ENCODE results near the gene MFSD2B.
A peak's percentile ranks its signal among the peaks of the same experiment; 100 is the strongest.
"Not testable (repeated sequence)": the region's sequence is repeated elsewhere in the genome, so short reads cannot be mapped to it uniquely, and the experiment has no call there.

MFSD2B gene

DNA sequence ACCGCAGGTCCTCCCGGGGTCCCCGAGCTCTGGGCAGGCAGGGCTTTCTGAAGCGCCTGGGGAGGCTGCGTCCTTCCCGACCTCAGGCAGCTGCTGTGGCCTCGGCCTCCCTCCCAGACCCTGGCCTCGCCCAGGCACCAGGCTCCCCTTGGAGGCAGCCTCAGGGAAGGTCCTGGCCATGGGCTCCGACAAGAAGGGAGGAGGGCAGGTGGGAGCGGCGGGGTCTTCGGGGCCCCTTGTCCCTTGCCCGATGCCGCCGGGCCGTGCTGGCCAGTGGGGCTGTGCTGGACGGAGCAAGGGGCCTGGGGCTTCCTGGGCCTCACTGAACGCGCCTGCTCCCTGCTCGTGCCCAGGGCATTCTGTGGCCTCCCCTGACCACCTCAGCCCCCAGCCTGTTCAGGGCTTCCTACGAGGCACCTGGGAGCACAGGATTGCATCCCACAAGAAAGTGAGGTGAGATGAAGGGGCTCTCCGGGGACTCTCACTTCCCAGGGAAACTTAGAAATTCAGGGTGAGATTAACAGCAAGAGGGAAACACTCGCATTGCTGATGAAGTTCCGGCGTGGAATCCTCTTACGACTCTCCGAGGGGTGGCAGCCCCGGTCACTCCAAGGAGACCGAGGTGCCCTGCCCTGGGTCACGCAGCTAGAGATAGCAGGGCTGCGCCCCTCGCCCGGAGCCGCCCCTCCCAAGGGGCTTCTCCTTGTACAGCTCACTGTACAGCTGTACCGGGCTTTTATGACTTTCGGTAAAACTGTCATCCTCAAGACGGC is 778 bp downstream of the MFSD2B start:
- Histone ChIP-seq H3K79me2 (ENCODE audit: control insufficient read depth, insufficient read depth, low read length, unreplicated experiment) (no peaks in the 10 kb centered on the region), H3K4me1 (ENCODE audit: control insufficient read depth, insufficient read depth, low read length, unreplicated experiment) (peaks cover 16% of the 10 kb centered on the region), H2AFZ (ENCODE audit: low read length, unreplicated experiment) (peak overlapping the region; percentile 28), H3K36me3 (ENCODE audit: insufficient read depth, low read length) (no peaks in the 10 kb centered on the region), H3K27me3 (ENCODE audit: insufficient read depth, low read length) (no peaks in the 10 kb centered on the region), H3K4me3 (ENCODE audit: low read depth, low read length) (peak overlapping the region; percentile 71), H3K27ac (ENCODE audit: low read depth, low read length) (no peak overlapping the region)

DNA sequence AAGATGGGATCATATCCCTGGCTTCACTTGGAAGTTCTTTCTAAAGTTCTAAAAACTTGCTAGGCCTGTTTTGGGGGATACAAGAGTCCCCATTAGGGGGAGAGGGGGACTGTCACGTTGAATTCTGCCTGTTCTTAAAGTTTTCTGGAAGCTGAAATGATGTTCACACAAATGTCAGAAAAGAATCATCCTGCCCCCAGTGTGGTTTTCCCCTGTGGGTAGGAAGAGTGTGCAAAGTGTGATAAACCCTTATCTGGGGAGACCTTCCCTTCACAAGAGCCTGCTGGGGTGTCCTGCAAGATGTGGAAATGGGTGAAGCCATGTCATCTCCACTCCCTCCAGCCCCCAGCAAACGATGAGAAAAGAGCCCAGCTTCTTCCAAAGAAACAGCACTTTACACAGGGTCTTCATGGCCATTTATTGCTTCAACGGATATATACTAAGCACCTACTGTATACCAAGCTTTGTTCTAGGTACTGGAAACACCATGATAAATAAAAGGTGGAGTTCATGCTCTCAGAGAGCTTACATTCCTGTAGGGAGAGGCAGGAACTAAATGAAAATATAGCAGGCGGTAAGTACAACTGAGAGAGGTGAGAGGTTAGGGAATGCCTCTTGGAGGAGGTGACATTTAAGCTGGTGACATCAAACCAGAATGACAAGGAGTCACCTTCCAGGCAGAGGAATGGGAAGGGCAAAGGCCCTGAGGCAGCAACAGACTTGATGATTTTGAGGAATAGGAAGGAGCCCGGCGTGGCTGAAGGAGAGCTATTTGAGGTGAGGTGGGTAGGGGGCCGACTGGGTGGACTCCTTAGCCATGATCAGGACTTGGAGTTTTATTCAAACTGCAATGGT is 1.6 kb downstream of the MFSD2B start:
- H2AFZ ChIP-seq (ENCODE audit: low read length, unreplicated experiment) = no peak overlapping the region
- no peak overlapping the region for H3K27ac ChIP-seq (ENCODE audit: low read depth, low read length)
- no peaks in the 10 kb centered on the region for H3K27me3 ChIP-seq (ENCODE audit: insufficient read depth, low read length)
- H3K36me3 ChIP-seq (ENCODE audit: insufficient read depth, low read length) = no peaks in the 10 kb centered on the region
- H3K4me3 ChIP-seq (ENCODE audit: low read depth, low read length) = no peak overlapping the region
- peaks cover 24% of the 10 kb centered on the region for H3K4me1 ChIP-seq (ENCODE audit: control insufficient read depth, insufficient read depth, low read length, unreplicated experiment)
- no peaks in the 10 kb centered on the region for H3K79me2 ChIP-seq (ENCODE audit: control insufficient read depth, insufficient read depth, low read length, unreplicated experiment)

DNA sequence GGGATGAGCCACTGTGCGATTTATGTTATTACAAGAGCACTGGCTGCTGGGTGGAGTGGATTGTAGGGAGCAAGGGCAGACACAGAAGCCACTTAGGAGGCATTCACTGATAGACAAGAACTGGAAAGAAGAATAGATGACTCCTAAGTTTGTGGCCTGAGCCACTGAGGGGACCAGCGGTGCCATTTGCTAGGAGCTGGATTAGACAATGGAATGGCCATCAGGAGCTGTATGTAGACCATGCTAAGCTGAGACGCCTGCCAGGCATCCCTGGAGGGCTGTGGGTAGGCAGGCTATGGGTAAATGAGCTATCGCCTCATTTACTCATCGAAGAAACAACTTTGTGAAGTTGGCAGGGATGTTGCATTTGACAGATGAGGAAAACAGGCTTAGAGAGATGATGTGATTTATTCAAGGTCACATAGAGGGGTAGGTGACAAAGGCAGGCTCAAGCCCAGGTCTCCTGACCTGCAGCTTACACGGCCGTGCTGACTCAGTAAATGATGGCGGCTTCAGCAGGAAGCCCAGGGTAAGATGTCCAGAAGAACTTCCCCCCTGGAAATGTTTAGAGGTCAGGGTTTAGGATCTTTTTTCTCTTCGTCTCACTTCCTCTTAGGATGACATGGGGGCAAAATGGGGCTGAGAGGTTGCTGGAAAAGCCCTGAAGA is 2.8 kb downstream of the MFSD2B start:
- Histone ChIP-seq H3K36me3 (ENCODE audit: insufficient read depth, low read length) (no peaks in the 10 kb centered on the region), H2AFZ (ENCODE audit: low read length, unreplicated experiment) (no peak overlapping the region), H3K27ac (ENCODE audit: low read depth, low read length) (no peak overlapping the region), H3K4me1 (ENCODE audit: control insufficient read depth, insufficient read depth, low read length, unreplicated experiment) (peaks cover 31% of the 10 kb centered on the region), H3K27me3 (ENCODE audit: insufficient read depth, low read length) (no peaks in the 10 kb centered on the region), H3K79me2 (ENCODE audit: control insufficient read depth, insufficient read depth, low read length, unreplicated experiment) (no peaks in the 10 kb centered on the region), H3K4me3 (ENCODE audit: low read depth, low read length) (no peak overlapping the region)

DNA sequence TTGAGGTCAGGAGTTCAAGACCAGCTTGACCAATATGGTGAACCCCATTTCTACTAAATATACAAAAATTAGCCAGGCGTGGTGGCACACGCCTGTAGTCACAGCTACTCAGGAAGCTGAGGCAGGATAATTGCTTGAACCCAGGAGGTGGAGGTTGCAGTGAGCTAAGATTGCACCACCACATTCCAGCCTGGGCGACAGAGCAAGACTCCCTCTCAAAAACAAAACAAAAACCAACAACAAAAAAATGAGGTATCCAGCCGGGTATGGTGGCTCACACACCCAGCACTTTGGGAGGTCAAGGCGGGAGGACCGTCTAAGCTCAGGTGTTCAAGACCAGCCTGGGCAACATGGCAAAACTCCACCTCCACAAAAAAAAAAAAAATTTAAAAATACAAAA is 5.0 kb downstream of the MFSD2B start:
- not testable (repeated sequence) for H2AFZ ChIP-seq (ENCODE audit: low read length, unreplicated experiment); H3K36me3 ChIP-seq (ENCODE audit: insufficient read depth, low read length); H3K79me2 ChIP-seq (ENCODE audit: control insufficient read depth, insufficient read depth, low read length, unreplicated experiment); H3K27me3 ChIP-seq (ENCODE audit: insufficient read depth, low read length); H3K4me3 ChIP-seq (ENCODE audit: low read depth, low read length)
- H3K4me1 ChIP-seq (ENCODE audit: control insufficient read depth, insufficient read depth, low read length, unreplicated experiment) = peaks cover 31% of the 10 kb centered on the region
- peak overlapping the region; percentile 83 for H3K27ac ChIP-seq (ENCODE audit: low read depth, low read length)

DNA sequence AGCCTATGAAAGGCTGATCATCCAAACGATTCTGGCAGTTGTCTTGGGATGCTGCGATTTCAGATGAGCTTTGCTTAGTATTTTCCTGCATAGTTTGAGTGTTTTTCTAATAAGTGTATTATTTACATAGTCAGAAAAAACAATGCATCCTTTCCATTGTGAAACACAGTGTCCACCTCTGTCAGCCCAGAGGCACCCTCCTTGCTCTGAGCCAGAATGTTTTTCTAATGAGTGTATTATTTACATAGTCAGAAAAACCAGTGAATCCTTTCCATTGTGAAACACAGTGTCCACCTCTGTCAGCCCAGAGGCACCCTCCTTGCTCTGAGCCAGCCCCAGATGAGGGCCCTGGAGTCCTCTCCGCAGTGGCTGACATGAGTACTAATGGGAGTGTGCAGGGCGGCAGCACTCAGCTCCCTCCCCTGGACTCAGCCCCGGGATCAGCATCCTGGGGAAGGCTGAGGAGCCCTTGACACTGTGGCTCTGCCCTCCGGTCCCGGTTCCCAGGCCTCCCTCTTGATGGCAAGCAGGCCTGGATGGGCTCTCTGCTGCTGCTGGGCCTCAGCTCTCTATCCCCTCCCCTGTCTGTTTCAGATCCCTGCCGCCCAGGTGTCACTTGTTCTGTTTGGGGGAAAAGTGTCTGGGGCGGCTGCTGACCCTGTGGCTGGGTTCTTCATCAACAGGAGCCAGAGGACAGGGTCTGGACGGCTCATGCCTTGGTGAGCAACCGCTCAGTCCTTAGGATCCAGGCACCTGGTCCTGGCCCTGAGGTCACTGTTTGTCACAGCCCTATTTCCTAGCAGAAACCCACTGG is 5.9 kb downstream of the MFSD2B start:
- Histone ChIP-seq H3K4me3 (ENCODE audit: low read depth, low read length) (0 out of 2 replicates have a peak overlapping the region, but pooled peaks have one; percentile 1), H3K4me1 (ENCODE audit: control insufficient read depth, insufficient read depth, low read length, unreplicated experiment) (peaks cover 31% of the 10 kb centered on the region), H2AFZ (ENCODE audit: low read length, unreplicated experiment) (no peak overlapping the region), H3K27ac (ENCODE audit: low read depth, low read length) (peak overlapping the region; percentile 83), H3K79me2 (ENCODE audit: control insufficient read depth, insufficient read depth, low read length, unreplicated experiment) (no peaks in the 10 kb centered on the region), H3K27me3 (ENCODE audit: insufficient read depth, low read length) (no peaks in the 10 kb centered on the region), H3K36me3 (ENCODE audit: insufficient read depth, low read length) (no peaks in the 10 kb centered on the region)

DNA sequence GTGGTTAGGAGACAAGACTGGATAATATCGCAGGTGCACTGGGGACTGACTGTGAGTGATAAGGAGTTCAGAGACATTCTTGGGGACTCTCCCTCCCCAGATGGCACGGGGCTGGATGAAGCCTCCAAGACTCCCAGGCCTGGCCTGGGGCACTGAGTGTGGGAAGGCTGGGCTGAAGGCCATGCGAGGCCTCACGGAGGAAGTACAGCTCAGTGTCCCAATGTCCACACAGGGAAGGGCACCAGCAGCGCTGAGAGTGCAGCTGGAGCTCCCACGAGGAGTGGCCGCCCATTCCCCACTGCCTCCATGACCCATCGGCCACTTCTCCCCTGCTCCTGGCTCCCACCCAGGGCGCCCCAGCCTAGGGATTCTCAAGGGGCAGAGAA is 6.5 kb downstream of the MFSD2B start:
- H3K36me3 ChIP-seq (ENCODE audit: insufficient read depth, low read length) = no peaks in the 10 kb centered on the region
- peak overlapping the region; percentile 83 for H3K27ac ChIP-seq (ENCODE audit: low read depth, low read length)
- H3K27me3 ChIP-seq (ENCODE audit: insufficient read depth, low read length) = no peaks in the 10 kb centered on the region
- H3K4me1 ChIP-seq (ENCODE audit: control insufficient read depth, insufficient read depth, low read length, unreplicated experiment) = peaks cover 35% of the 10 kb centered on the region
- no peak overlapping the region for H2AFZ ChIP-seq (ENCODE audit: low read length, unreplicated experiment)
- no peaks in the 10 kb centered on the region for H3K79me2 ChIP-seq (ENCODE audit: control insufficient read depth, insufficient read depth, low read length, unreplicated experiment)
- H3K4me3 ChIP-seq (ENCODE audit: low read depth, low read length) = 0 out of 2 replicates have a peak overlapping the region, but pooled peaks have one; percentile 1

DNA sequence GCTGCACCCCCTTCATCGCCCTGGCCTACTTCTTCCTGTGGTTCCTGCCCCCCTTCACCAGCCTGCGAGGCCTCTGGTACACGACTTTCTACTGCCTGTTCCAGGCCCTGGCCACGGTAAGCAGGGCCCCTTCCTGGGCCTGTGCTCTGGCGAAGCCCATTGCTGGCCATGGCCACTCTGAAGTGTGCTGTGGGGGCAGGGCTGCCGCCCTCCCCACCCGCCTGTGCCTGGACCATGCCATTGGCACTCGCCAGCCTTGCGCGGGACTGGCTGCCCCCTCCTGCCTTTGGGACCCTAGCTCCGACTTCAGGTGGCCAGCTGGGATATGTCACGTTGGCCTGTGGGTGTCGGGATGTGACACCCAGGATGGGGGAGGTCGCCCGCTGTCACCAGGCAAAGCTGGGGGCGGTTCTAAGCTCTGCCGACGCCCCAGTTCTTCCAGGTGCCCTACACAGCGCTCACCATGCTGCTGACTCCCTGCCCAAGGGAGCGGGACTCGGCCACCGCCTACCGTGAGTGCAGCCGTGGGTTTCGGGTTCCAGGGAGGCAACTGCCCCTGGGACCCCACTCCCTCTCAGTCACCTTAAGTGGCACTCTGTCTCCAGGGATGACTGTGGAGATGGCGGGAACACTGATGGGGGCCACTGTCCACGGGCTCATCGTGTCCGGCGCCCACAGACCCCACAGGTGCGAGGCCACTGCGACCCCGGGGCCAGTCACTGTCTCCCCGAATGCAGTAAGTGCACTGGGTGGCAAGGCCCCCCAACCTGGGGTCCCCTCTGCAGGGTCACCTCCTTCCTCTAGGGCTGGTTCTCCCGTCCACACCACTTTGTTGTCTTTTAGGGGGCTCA is 7.2 kb downstream of the MFSD2B start:
- H3K4me1 ChIP-seq (ENCODE audit: control insufficient read depth, insufficient read depth, low read length, unreplicated experiment) = peaks cover 35% of the 10 kb centered on the region
- H3K79me2 ChIP-seq (ENCODE audit: control insufficient read depth, insufficient read depth, low read length, unreplicated experiment) = no peaks in the 10 kb centered on the region
- peak overlapping the region; percentile 83 for H3K27ac ChIP-seq (ENCODE audit: low read depth, low read length)

DNA sequence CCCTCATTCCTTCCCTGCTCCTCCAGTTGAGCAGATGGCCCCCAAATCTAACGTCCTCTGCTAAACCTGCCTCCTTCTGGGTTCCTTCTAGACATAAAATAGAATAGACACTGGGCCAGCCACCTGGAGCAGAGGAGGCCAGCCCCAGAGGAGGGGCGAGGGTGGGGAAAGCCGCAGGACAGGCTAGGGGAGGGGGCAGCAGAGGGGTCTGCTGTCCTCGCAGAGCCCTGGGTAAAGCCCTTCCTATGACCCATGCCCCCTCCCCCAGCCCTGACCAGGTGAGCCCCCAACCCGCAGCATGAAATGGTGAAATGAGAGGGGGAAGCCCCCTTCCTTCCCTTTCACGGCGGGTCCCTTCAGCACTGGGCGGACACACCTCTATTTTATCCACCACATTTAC is 7.8 kb downstream of the MFSD2B start:
- H3K27ac ChIP-seq (ENCODE audit: low read depth, low read length) = no peak overlapping the region
- H3K36me3 ChIP-seq (ENCODE audit: insufficient read depth, low read length) = no peaks in the 10 kb centered on the region
- H3K4me1 ChIP-seq (ENCODE audit: control insufficient read depth, insufficient read depth, low read length, unreplicated experiment) = peaks cover 29% of the 10 kb centered on the region
- no peak overlapping the region for H2AFZ ChIP-seq (ENCODE audit: low read length, unreplicated experiment)
- H3K79me2 ChIP-seq (ENCODE audit: control insufficient read depth, insufficient read depth, low read length, unreplicated experiment) = no peaks in the 10 kb centered on the region
- no peaks in the 10 kb centered on the region for H3K27me3 ChIP-seq (ENCODE audit: insufficient read depth, low read length)
- no peak overlapping the region for H3K4me3 ChIP-seq (ENCODE audit: low read depth, low read length)

More for the DNA sequence above, 7.2 kb downstream of the MFSD2B start:
- no peak overlapping the region for H2AFZ ChIP-seq (ENCODE audit: low read length, unreplicated experiment)
- H3K27me3 ChIP-seq (ENCODE audit: insufficient read depth, low read length) = no peaks in the 10 kb centered on the region
- no peak overlapping the region for H3K4me3 ChIP-seq (ENCODE audit: low read depth, low read length)
- no peaks in the 10 kb centered on the region for H3K36me3 ChIP-seq (ENCODE audit: insufficient read depth, low read length)

DNA sequence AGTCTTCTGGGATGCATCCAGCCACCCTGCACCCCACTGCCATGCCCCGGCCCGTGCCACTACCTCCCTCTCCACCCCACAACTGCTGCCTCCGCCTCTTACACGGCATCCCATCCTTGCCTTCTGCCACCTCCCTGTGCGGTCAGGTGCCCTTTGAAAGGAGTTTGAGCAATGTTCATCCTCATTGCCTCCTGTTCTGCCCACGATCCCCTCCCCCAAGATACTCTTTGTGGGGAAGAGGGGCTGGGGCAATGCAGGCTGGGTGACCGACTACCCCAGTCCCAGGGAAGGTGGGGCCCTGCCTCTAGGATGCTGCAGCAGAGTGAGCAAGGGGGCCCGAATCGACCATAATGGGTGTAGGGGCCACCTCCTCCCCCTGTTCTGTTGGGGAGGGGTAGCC is 8.4 kb downstream of the MFSD2B start:
- Histone ChIP-seq H3K79me2 (ENCODE audit: control insufficient read depth, insufficient read depth, low read length, unreplicated experiment) (no peaks in the 10 kb centered on the region), H3K4me1 (ENCODE audit: control insufficient read depth, insufficient read depth, low read length, unreplicated experiment) (peaks cover 27% of the 10 kb centered on the region), H3K36me3 (ENCODE audit: insufficient read depth, low read length) (no peaks in the 10 kb centered on the region), H2AFZ (ENCODE audit: low read length, unreplicated experiment) (no peak overlapping the region), H3K4me3 (ENCODE audit: low read depth, low read length) (no peak overlapping the region), H3K27me3 (ENCODE audit: insufficient read depth, low read length) (no peaks in the 10 kb centered on the region), H3K27ac (ENCODE audit: low read depth, low read length) (no peak overlapping the region)

Data from ACC112 (cell line).